Hematopoietic multipotent progenitor cell treated with erythropoietin and hydrocortisone succinate and interleukin-3 and kit ligand, for 6 days (in vitro differentiated cells): ENCODE measurements around the gene SH2D3A.

Experiments
- DNase-seq: peaks from one replicate; pipeline ENCODE4 v3.0.0-alpha.2; 2015

SH2D3A gene

GRCh38 chr19:6736917-6737283 lies 30.3 kb downstream of the SH2D3A start:
- no peak for DNase-seq

GRCh38 chr19:6736169-6736916 lies 30.9 kb downstream of the SH2D3A start:
- DNase-seq, result peak; percentile 91

- no peak for DNase-seq
These were observed 31.9 kb downstream of the SH2D3A start for GRCh38 chr19:6735181-6735911.

GRCh38 chr19:6734096-6734696 lies 33.0 kb downstream of the SH2D3A start:
- DNase-seq, result no peak

GRCh38 chr19:6733338-6734095 lies 33.7 kb downstream of the SH2D3A start:
- DNase-seq, result no peak

- DNase-seq, result no peak
These were observed 34.4 kb downstream of the SH2D3A start for GRCh38 chr19:6732803-6733337.

- DNase-seq, result no peak
These were observed 35.4 kb downstream of the SH2D3A start for GRCh38 chr19:6731822-6732221.

GRCh38 chr19:6730941-6731670 lies 36.1 kb downstream of the SH2D3A start:
- no peak for DNase-seq

- DNase-seq, result peak; percentile 96
These were observed 37.0 kb downstream of the SH2D3A start for GRCh38 chr19:6730153-6730804.

- DNase-seq, result no peak
These were observed 37.6 kb downstream of the SH2D3A start for GRCh38 chr19:6729573-6730152.

GRCh38 chr19:6728346-6728745 lies 38.9 kb downstream of the SH2D3A start:
- DNase-seq, result peak; percentile 50

- DNase-seq, result no peak
These were observed 41.6 kb downstream of the SH2D3A start for GRCh38 chr19:6725513-6726231.

- DNase-seq, result no peak
These were observed 42.4 kb downstream of the SH2D3A start for GRCh38 chr19:6724631-6725492.

- DNase-seq, result peak; percentile 37
These were observed 43.5 kb downstream of the SH2D3A start for GRCh38 chr19:6723738-6724137.

GRCh38 chr19:6723108-6723618 lies 44.1 kb downstream of the SH2D3A start:
- DNase-seq, result no peak

- DNase-seq, result no peak
These were observed 45.5 kb downstream of the SH2D3A start for GRCh38 chr19:6721773-6722172.

- DNase-seq, result no peak
These were observed 46.1 kb downstream of the SH2D3A start for GRCh38 chr19:6721138-6721474.

GRCh38 chr19:6720369-6721137 lies 46.7 kb downstream of the SH2D3A start, which contains the start of gene C3:
Gene C3 (minus strand): TSS chr19:6720650. CDS start chr19:6720589, 61 bp downstream.
- no peak for DNase-seq

- no peak for DNase-seq
These were observed 47.3 kb downstream of the SH2D3A start for GRCh38 chr19:6719992-6720368.
